Loucy (cell line): Measurements from ENCODE around the gene TAF10.

ENCODE experiments used
- H2AFZ ChIP-seq: fragments of 200-600 bp; sonication (generic); 2 replicates; pipeline ENCODE4 v1.6.0; 2016; ENCODE audit warnings: antibody characterized with exemption, mild to moderate bottlenecking, low read length, moderate library complexity
- H3F3A ChIP-seq: fragments of 200-600 bp; 2 replicates; pipeline ENCODE4 v1.6.0; 2016; ENCODE audit warnings: antibody characterized with exemption, low read depth, mild to moderate bottlenecking
- H3K27me3 ChIP-seq: fragments of 200-600 bp; sonication (generic); 2 replicates; pipeline ENCODE4 v1.6.1; 2014; ENCODE audit warnings: low read length, mild to moderate bottlenecking; ENCODE audit not compliant: insufficient read depth, poor library complexity, severe bottlenecking
- H3K36me3 ChIP-seq: fragments of 200-600 bp; sonication (generic); 2 replicates; pipeline ENCODE4 v1.6.1; 2016; ENCODE audit warnings: low read length; ENCODE audit not compliant: insufficient read depth
- H3K4me1 ChIP-seq: fragments of 200-600 bp; sonication (generic); 2 replicates; pipeline ENCODE4 v1.5.1; 2014; ENCODE audit warnings: low read length, mild to moderate bottlenecking; ENCODE audit not compliant: insufficient read depth, poor library complexity, severe bottlenecking
- H3K4me2 ChIP-seq: fragments of 200-600 bp; sonication (generic); 2 replicates; pipeline ENCODE4 v1.6.0; 2014; ENCODE audit warnings: antibody characterized with exemption, low read length, low read depth, mild to moderate bottlenecking; ENCODE audit not compliant: poor library complexity, severe bottlenecking
- H3K4me3 ChIP-seq: fragments of 200-600 bp; sonication (generic); 2 replicates; pipeline ENCODE4 v1.5.1; 2014; ENCODE audit warnings: low read length, mild to moderate bottlenecking, mixed read lengths; ENCODE audit not compliant: poor library complexity, severe bottlenecking
- H3K79me2 ChIP-seq: fragments of 200-600 bp; sonication (generic); 2 replicates; pipeline ENCODE4 v1.6.1; 2014; ENCODE audit warnings: low read length; ENCODE audit not compliant: insufficient read depth
- H3K9ac ChIP-seq: fragments of 200-600 bp; sonication (generic); 2 replicates; pipeline ENCODE4 v1.6.0; 2014; ENCODE audit warnings: mild to moderate bottlenecking, low read depth, low read length, moderate library complexity; ENCODE audit not compliant: poor library complexity, severe bottlenecking
- H3K9me2 ChIP-seq: fragments of 200-600 bp; sonication (generic); replicated peaks from 2 replicates; pipeline ENCODE4 v1.6.1; 2016; ENCODE audit warnings: low read depth, low read length, mixed read lengths
- H3K9me3 ChIP-seq: fragments of 200-600 bp; sonication (generic); 2 replicates; pipeline ENCODE4 v1.6.1; 2014; ENCODE audit warnings: mild to moderate bottlenecking, antibody characterized with exemption, low read length, low read depth; ENCODE audit not compliant: insufficient read depth
- H4K20me1 ChIP-seq: fragments of 200-600 bp; sonication (generic); 2 replicates; pipeline ENCODE4 v1.6.0; 2014; ENCODE audit warnings: antibody characterized with exemption, low read length, mild to moderate bottlenecking; ENCODE audit not compliant: insufficient read depth, poor library complexity, severe bottlenecking
- CTCF ChIP-seq: fragments of 200-600 bp; sonication (generic); conservative IDR thresholded peaks from 2 replicates; pipeline ENCODE4 v1.5.1; 2014; ENCODE audit warnings: mild to moderate bottlenecking, antibody characterized with exemption, low read length
- EZH2phosphoT487 ChIP-seq: fragments of 200-600 bp; IDR thresholded peaks from 2 replicates; pipeline ENCODE4 v1.6.1; 2018; ENCODE audit warnings: antibody characterized with exemption, mild to moderate bottlenecking, moderate library complexity, borderline replicate concordance

Gene TAF10

GRCh38 chr11:6596239-6596877, 15.7 kb downstream of the TAF10 start:
- Histone ChIP-seq H2AFZ (no peak overlapping the region), H3K9me2 (no peaks in the 10 kb centered on the region), H3K4me2 (peak overlapping the region; percentile 24), H3K27me3 (no peaks in the 10 kb centered on the region), H3K36me3 (peaks cover 32% of the 10 kb centered on the region), H3K4me1 (peaks cover 55% of the 10 kb centered on the region), H3K79me2 (peaks cover 48% of the 10 kb centered on the region), H4K20me1 (peaks cover 14% of the 10 kb centered on the region), H3K4me3 (no peak overlapping the region), H3K9me3 (no peaks in the 10 kb centered on the region), H3K9ac (no peak overlapping the region), H3F3A (no peaks in the 10 kb centered on the region)
- no peak for TF ChIP-seq CTCF
- TF ChIP-seq EZH2phosphoT487 = no peak

DNA sequence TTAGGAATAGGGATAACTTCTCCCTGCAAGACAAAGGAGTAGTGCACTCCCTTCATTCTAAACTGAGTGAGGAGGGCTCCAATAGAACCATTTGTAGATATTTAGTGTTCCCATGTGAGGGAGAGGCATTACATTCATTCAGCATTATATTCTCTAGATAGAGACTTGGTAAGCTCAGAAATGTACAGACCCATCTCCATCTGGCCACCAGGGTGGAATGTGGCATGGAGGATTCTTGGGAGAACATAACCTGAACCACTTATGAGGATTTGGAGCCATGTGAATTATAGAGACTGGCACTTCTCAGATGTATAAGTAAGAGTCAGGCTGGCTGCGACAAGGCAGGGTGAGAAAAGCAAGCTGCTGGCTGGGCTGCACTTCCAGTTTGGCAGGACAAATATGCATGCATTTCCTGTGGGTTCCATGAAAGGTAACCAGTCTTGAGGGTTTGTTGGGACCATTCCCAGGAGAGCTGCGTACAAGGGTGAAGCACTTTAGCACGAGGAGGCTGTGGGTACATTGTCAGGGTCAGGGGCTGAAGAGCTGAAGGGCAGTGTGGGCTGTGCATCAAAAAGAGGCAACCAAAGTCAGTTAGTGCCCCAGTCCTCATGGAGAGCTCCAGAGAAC, 17.8 kb downstream of the TAF10 start:
- Histone ChIP-seq H4K20me1 (peaks cover 4% of the 10 kb centered on the region), H3K4me1 (peaks cover 34% of the 10 kb centered on the region), H2AFZ (no peak overlapping the region), H3K4me2 (peak overlapping the region; percentile 48), H3K4me3 (peak overlapping the region; percentile 7), H3K27me3 (no peaks in the 10 kb centered on the region), H3K9me2 (no peaks in the 10 kb centered on the region), H3K9ac (no peak overlapping the region), H3K9me3 (no peaks in the 10 kb centered on the region), H3K36me3 (peaks cover 17% of the 10 kb centered on the region), H3F3A (no peaks in the 10 kb centered on the region), H3K79me2 (peaks cover 27% of the 10 kb centered on the region)
- no peak for TF ChIP-seq CTCF
- TF ChIP-seq EZH2phosphoT487 = no peak

DNA sequence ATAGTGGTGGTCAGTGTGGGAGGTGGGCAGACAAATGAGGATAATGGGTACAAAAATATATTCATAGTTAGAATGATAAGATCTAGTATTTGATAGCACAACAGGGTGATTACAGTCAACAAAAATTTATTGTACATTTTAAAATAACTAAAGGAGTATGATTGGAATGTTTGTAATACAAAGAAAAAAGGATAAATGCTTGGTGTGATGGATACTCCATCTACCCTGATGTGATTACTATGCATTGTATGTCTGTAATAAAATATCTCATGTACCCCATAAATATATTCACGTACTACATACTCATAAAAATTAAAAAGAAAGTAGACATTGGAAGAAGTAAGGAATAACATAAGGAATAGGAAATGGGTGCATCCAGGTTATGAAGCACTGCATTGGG, 24.0 kb downstream of the TAF10 start:
- Histone ChIP-seq H3K4me1 (peaks cover 2% of the 10 kb centered on the region), H3K4me3 (no peak overlapping the region), H3K79me2 (peaks cover 2% of the 10 kb centered on the region; the same call in 1 of the 2 replicates), H3K9ac (no peak overlapping the region), H3F3A (no peaks in the 10 kb centered on the region), H3K36me3 (peaks cover 12% of the 10 kb centered on the region), H3K4me2 (no peak overlapping the region), H3K9me2 (no peaks in the 10 kb centered on the region), H3K27me3 (no peaks in the 10 kb centered on the region), H4K20me1 (no peaks in the 10 kb centered on the region), H2AFZ (no peak overlapping the region), H3K9me3 (peaks cover 7% of the 10 kb centered on the region; the same call in 1 of the 2 replicates)
- no peak for TF ChIP-seq CTCF
- TF ChIP-seq EZH2phosphoT487 = no peak
